Endometrium (tissue), 2 donors: Measurements from ENCODE around the gene FHAD1.

ENCODE experiments used
- FAIRE-seq: peaks from 2 replicates; lab custom pipeline; 2012; peaks lifted over from hg19 to GRCh38; lab: Jason Lieb, UNC
- donor health status: control.
- donor health status: control.

The FHAD1 gene

GRCh38 chr1:15400627-15401026 lies 153.6 kb downstream of the FHAD1 start:
- FAIRE-seq, result no peak

DNA sequence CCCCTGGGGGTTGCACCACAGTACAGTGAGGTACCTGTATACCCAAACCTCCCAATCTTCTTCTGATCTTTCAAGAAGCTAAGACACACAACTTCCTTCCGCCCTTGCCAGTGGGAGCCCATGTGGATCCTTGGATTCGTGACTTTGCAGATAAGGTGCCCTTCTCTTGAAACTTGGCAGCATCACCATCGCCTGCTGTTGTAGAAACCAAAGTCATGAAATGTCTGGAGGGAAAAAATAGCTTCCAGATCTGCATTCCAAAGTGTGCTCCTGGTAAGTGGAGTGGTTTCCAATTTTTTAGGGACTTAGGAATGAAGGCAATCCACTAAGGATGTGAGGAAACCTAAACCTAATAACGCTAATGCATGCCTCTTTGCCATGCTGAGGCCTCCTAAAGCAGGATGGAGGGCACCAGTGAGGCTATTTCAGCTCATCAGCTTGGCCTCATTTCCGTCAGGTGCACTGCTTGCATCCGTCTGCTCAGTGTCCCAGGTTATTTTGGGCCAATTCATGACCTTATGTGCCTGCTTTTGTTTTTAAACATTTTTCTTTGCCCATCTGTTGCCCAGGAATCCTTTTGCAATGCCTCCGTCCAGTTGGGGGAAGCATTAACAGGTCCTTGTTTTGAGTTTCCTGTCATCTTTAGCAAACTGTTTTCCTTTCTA lies 154.5 kb downstream of the FHAD1 start:
- FAIRE-seq, result no peak

DNA sequence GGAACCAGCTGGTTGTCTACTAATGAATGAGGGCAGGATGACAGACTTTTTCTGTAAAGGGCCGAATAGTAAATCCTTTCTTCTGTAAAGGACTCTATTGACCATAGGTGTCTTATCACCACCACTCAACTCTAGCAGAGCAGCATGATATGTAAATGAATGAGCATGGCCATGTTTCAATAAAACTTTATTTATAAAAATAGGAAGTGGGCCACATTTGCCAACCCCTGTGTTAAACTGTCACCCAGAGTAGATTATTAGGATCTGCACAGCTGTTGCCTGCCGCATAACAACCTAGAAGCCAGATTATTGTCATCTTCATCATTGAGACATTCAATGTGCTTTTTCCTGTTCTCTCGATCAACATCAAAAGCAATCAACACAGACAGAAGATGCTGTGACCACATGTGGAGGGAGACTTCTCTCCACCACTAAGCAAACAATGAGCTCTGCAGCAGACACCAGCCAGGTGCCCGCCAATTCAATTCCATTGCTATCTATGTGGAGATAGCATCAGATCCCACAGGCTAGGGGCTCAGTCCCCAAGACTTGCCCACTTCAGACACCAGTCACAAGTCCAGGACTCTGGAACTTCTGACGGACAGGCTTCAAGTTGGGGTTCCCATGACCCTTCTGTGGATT lies 155.9 kb downstream of the FHAD1 start:
- FAIRE-seq, result no peak

DNA sequence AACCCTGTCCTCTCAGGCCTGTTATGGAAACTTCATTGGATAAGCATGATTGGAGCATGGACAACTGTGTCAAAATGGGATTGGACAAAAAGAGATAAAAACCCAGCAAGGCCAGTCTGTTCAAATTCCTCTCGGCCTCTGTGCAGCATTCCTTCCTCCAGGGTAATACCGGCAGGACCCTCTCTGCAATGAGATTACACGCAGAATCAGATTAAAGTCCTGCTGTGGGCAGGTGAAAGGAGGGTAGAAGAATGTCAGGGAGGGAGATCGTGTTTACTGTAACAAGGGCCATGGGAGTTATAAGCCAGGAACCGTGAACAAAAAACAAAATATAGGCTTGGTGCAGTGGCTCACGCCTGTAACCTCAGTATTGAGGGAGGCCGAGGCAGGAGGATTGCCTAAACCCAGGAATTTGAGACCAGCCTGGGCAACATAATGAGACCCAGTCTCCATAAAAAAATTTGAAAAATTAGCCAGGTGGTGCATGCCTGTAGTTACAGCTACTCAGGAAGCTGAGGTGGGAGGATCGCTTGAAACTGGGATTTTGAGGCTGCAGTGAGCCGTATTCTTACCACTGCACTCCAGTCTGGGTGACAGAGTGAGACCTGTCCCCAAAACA lies 157.0 kb downstream of the FHAD1 start:
- FAIRE-seq, result no peak

DNA sequence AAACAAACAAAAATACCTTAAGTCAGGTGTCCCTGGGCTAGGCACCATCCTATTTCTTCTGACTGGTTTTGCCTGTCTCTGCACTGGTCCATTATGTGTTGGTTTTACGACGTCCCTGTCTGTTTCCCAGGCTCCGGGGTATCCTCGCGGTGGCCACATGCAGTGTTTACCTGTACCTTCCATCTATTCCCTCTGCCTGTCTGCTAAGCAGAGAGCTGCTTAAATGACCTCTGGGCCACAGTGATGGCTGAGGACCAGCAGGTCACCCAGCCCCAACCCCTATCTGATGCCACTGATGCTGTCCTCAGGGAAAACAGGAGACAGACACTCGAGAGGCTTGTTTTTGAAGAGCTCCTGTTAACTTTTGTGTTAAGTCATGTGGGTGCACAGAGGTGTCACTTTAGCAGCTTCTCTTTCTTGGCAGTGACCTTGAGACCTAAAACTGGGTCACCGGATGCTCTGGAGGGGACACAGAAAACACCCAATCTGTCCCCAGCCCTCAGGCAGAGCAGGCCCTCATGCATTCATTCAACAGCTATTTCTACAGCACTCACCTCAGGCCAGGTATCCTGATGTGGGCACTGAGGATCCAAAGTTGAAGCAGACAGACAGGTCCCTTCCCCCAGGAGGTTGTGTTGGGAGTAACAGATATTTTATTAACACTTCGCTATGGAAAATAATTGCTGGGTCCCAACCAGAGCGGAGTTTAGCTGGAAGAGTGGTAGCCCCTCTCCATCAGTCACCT lies 158.3 kb downstream of the FHAD1 start:
- no peak for FAIRE-seq

DNA sequence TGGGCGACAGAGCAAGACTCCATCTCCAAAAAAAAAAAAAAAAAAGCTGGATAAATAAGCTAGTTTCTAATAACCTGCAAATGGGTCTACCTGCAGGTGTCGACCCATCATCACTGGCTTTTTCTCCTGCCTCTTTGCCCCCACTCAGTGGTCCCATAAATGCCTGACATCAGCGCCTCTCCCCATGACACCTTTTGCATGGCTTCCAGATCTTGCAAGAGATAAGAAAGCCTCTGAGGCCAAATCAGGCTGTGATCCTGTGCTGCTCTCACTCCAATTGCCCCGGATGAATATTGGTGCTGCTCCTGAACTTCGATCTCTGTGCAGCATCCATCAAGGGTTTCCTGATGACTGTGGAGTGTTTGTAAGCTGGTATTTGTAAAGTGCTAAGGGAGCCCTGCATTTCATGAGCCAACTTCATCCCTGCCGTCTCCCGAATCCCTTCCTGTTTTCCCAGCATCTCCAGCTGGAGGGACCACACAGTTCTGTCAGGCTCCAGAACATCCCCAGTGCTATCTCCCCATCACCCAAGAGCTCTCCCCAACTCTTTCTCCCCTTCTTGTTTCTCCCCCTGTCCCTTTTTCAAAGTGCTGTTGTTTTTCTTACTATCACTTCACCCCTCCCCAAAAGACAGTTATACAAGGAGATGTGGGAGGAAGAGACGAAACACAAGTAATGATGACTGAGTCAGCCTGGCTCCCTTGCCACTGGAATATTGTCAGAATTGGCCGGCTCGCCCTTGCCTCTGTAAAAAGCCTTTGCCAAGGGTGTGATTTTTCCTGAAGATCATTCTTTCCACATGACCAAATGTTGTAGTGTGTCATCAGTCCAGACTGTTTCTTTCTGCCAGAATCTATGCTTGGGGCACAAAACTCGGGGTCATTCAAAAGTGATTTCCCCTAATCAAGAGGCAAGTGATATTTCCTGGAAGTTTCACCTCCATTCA lies 159.9 kb downstream of the FHAD1 start:
- FAIRE-seq, result no peak

DNA sequence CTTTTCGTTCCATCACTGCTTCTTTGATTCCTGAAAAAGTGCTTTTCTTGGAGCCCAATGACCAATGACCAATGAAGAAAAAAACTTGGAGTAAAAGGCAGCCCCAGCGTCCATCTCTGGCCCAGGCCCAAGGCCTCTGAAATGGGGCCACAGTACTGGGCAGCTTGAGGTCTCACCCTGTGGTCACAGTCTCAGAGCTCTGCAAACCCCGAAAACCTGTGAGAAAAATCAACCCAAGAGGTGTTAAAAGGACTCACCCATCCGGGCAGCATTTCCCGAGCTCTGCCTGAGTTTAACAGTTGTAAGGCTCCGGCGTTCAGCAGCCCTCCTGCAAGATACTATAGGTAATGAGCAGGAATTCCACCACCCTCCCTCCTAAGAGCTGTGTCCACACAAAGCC lies 160.6 kb downstream of the FHAD1 start:
- no peak for FAIRE-seq

DNA sequence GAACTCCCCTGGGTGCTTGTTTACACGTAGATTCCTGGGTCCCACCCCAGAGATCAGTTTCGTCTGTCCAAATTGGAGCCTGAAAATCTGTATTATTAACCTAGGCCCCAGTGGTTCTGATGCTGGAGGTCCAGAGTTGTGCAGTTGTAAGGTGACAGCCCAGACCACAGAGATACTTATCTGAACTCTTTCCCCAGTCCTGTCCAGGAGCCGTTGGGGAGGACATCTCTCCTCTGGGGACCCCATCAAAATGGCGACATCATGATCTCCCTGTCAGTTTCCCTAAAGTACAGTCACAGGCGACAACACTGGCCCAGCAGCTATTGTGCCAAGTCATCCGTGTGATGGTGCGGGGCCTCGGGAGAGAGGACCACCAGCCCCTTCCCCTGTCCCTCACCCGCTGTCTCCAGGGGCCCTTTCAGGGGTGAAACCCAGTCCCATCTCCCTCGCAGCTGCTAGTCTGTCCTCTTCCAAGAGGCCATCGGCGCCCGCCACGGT lies 161.9 kb downstream of the FHAD1 start:
- no peak for FAIRE-seq

DNA sequence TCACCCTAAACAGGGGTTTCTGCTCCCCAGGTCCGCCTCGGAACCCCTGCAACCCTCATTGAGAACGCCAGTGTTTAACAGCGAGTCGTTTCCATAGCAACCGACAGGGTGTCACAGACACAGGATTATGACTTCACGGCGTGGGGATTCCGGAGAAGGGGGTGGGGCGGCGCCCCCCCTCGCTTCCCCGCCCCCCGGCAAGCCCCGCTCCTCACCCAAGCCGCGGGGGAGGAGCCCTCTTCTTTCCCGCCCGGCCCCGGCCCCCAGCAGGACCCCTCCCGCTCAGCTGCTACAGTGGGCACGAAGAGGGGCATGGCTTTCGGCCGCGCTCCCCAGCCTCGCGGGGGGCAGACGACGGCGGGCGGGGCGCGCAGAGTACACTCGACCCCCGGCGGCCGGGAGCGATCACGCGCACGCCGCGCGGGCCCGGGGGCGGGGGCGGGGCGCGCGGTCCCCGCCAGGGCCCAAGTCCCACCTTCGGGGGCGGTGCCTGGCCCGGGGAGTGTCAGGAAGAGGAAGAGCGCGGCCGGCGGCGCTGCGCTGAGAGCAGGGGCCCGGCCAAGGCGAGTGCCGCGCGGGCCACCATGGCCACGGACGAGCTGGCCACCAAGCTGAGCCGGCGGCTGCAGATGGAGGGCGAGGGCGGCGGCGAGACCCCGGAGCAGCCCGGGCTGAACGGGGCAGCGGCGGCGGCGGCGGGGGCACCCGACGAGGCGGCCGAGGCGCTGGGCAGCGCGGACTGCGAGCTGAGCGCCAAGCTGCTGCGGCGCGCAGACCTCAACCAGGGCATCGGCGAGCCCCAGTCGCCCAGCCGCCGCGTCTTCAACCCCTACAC lies 162.6 kb downstream of the FHAD1 start, which contains the start of gene EFHD2:
Gene EFHD2 (plus strand): TSS at position 501 of the 835 bp plus-strand sequence. CDS start 84 bp downstream, at position 585.
- no peak for FAIRE-seq

GRCh38 chr1:15410223-15410883 lies 163.3 kb downstream of the FHAD1 start:
- FAIRE-seq, result no peak

DNA sequence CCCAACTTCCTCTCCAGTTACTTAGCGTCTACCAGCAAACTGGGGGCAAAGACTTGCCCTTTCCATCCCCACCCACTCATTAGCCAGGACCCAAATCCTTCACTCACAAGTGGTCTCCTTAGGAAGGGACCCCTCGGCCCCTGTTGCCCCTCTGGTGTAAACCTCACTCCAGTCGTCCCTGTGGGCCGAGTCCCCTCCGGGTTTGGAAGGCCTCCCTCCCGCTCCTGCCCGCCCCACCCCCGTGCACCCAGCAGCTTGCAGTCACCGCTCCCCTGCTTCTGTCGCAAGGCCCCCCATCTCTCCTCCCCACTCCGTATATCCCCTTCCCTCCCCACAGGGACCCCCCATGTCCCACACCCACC lies 163.8 kb downstream of the FHAD1 start:
- no peak for FAIRE-seq

- FAIRE-seq, result no peak
These were observed 164.6 kb downstream of the FHAD1 start for GRCh38 chr1:15411593-15412137.

DNA sequence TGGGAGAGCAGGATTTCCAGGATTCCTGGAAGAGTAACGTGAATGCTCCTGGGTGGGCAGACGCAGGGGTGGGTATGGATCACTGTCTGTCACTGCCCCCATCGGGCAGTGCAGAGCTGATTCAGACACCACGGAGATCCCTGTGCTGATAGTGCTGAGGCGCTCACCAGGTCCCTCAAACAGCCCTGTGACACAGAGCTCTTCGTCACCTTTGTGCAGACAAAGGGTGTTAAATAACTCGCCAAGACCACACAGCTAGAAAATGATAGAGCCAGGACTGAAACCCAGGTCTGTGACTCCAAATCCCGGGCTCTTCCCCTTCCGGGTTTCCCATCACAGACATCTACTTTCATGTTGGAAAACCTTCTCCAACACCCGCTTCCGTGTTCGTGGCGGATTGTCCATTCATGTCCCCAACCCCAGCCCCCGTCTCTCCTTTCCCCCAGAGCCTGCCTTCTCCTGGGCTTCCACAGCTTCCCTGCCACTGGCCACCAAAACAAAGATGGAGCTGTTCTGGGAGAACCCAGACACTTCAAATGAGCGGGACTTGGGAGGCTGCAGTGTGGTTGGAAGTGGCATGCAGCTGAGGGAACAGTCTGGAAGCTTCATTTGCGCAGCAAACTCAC lies 165.3 kb downstream of the FHAD1 start:
- no peak for FAIRE-seq

DNA sequence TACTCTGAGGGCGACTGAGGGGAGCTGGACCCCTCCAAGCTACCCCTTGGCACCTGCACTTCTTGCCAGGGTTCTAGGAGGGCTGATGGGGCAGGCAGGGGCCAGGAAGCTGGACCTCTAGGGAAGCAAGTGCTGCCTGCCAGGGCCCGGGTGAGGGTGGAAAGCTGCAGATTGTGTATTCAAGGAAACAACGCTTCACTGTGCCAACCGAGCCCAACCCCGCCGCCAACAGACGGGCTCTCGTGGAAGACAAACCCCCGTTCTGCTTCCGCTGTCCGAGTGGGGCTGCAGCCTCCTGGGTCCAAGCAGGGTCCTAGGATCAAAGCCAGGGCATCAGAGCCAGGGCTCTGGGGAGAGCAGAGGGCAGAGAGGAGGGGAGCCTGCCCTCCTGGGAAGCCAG lies 165.8 kb downstream of the FHAD1 start:
- FAIRE-seq, result no peak

- FAIRE-seq, result no peak
These were observed 166.8 kb downstream of the FHAD1 start for GRCh38 chr1:15413563-15414444.

GRCh38 chr1:15414445-15414983 lies 167.5 kb downstream of the FHAD1 start:
- FAIRE-seq, result no peak

- no peak for FAIRE-seq
These were observed 170.3 kb downstream of the FHAD1 start for GRCh38 chr1:15417059-15417934.
